Esophagus squamous epithelium (tissue), 4 donors: ENCODE data around the gene GBA2.

Experiments
- CTCF ChIP-seq, 6 experiments: fragments of 450-650 bp in 4 of 6; fragments of 200-600 bp in 2 of 6; sonication (generic) in 2 of 6; IDR thresholded peaks; one replicate each; pipeline ENCODE4 v1.5.1; 2016 to 2019; ENCODE audit warnings: antibody characterized with exemption in 6 of 6, mild to moderate bottlenecking in 4 of 6, moderate library complexity in 4 of 6
- POLR2A ChIP-seq, 4 donors: fragments of 450-650 bp; IDR thresholded peaks; one replicate each; pipeline ENCODE4 v1.6.1; 2017; ENCODE audit warnings: antibody characterized with exemption in 4 of 4, mild to moderate bottlenecking in 4 of 4, moderate library complexity in 3 of 4

GRCh38 chr9:35698231-35698630 lies 50.8 kb downstream of the GBA2 start:
- TF ChIP-seq CTCF (IDR thresholded peaks at IDR 0.05) (no peak), POLR2A (IDR thresholded peaks at IDR 0.05) (no peak)
